CD14-positive monocyte (primary cell): Measurements from ENCODE around the gene GNS. TPM values are rescaled to one million over a fixed set of nuclear protein-coding genes. Genes with fewer than 3 reads are reported as not detected.

Experiments
- DNase-seq, 3 donors: peaks; one replicate each; pipeline ENCODE4 v3.0.0-alpha.2; 2011 to 2022
- H2AFZ ChIP-seq: 2 replicates; pipeline ENCODE4 v1.6.0; 2012; ENCODE audit warnings: mild to moderate bottlenecking, low read depth, low read length, inconsistent platforms; ENCODE audit not compliant: insufficient read depth, poor library complexity, severe bottlenecking
- H3K27ac ChIP-seq, 2 donors: 1 replicate in 1 of 2; 2 replicates in 1 of 2; pipeline ENCODE4 v1.5.1; 2012 to 2013; ENCODE audit warnings: low read length in 2 of 2, control low read depth in 1 of 2, inconsistent platforms in 1 of 2, low read depth in 1 of 2, mild to moderate bottlenecking in 1 of 2
- H3K27me3 ChIP-seq, 2 donors: one replicate each; pipeline versions ENCODE4 v1.6.0 to v1.6.1; 2011 to 2013; ENCODE audit warnings: low read length in 2 of 2; ENCODE audit not compliant: control insufficient read depth in 2 of 2, insufficient read depth in 2 of 2
- H3K36me3 ChIP-seq, 2 donors: replicated peaks in 1 of 2; 1 replicate in 1 of 2; 2 replicates in 1 of 2; pipeline versions ENCODE4 v1.5.1 to v1.6.1; 2012 to 2013; ENCODE audit warnings: low read length in 2 of 2, control low read depth in 1 of 2, inconsistent platforms in 1 of 2, mild to moderate bottlenecking in 1 of 2; ENCODE audit not compliant: insufficient read depth in 2 of 2, control insufficient read depth in 1 of 2
- H3K4me1 ChIP-seq, 2 donors: 1 replicate in 1 of 2; 2 replicates in 1 of 2; pipeline versions ENCODE4 v1.5.1 to v1.6.1; 2012 to 2013; ENCODE audit warnings: low read length in 2 of 2, control low read depth in 1 of 2, inconsistent platforms in 1 of 2, mild to moderate bottlenecking in 1 of 2, moderate library complexity in 1 of 2; ENCODE audit not compliant: insufficient read depth in 2 of 2, control insufficient read depth in 1 of 2
- H3K4me2 ChIP-seq: replicated peaks from 2 replicates; pipeline ENCODE3; 2012; ENCODE audit warnings: low read length, moderate library complexity, mild to moderate bottlenecking; ENCODE audit not compliant: poor library complexity, severe bottlenecking; ENCODE audit errors: extremely low read depth
- H3K4me3 ChIP-seq, 3 experiments: fragments of 200-600 bp in 1 of 3; sonication (generic) in 1 of 3; replicated peaks in 1 of 3; 1 replicate in 2 of 3; 2 replicates in 1 of 3; pipeline ENCODE4 v1.5.1; 2011 to 2013; ENCODE audit warnings: low read length in 3 of 3, mild to moderate bottlenecking in 3 of 3, control low read depth in 2 of 3, low read depth in 2 of 3, inconsistent platforms in 1 of 3, moderate library complexity in 1 of 3
- H3K79me2 ChIP-seq: 2 replicates; pipeline ENCODE4 v1.6.0; 2012; ENCODE audit warnings: mild to moderate bottlenecking, control low read depth, inconsistent platforms, low read length, moderate library complexity; ENCODE audit not compliant: insufficient read depth
- H3K9ac ChIP-seq: 2 replicates; pipeline ENCODE4 v1.6.0; 2017; ENCODE audit warnings: low read length, mild to moderate bottlenecking; ENCODE audit not compliant: insufficient read depth, poor library complexity, severe bottlenecking
- H3K9me3 ChIP-seq, 2 donors: replicated peaks in 1 of 2; 1 replicate in 1 of 2; 2 replicates in 1 of 2; pipeline versions ENCODE4 v1.5.1 to v1.6.1; 2012 to 2013; ENCODE audit warnings: low read length in 2 of 2, control low read depth in 1 of 2; ENCODE audit not compliant: control insufficient read depth in 1 of 2, insufficient read depth in 1 of 2
- H4K20me1 ChIP-seq: 2 replicates; pipeline ENCODE4 v1.6.0; 2012; ENCODE audit warnings: mild to moderate bottlenecking, low read length, control low read depth, moderate library complexity; ENCODE audit not compliant: insufficient read depth
- H3K27ac Mint-ChIP-seq, 7 donors: one replicate each; pipeline ENCODE4 v1.8.0; 2020; ENCODE audit warnings: mild to moderate bottlenecking in 7 of 7, mixed read lengths in 7 of 7, moderate library complexity in 6 of 7, inconsistent platforms in 2 of 7
- H3K27me3 Mint-ChIP-seq, 3 donors: one replicate each; pipeline ENCODE4 v1.8.0; 2021 to 2022; ENCODE audit warnings: low read depth in 3 of 3, mild to moderate bottlenecking in 3 of 3, mixed read lengths in 3 of 3, moderate library complexity in 3 of 3, inconsistent platforms in 1 of 3
- H3K36me3 Mint-ChIP-seq, 2 donors: one replicate each; pipeline ENCODE4 v1.8.0; 2020; ENCODE audit warnings: mixed read lengths in 2 of 2, inconsistent platforms in 1 of 2, mild to moderate bottlenecking in 1 of 2
- H3K4me1 Mint-ChIP-seq: one replicate; pipeline ENCODE4 v1.8.0; 2020; ENCODE audit warnings: mild to moderate bottlenecking, mixed read lengths
- H3K4me3 Mint-ChIP-seq, 2 donors: one replicate each; pipeline ENCODE4 v1.8.0; 2020; ENCODE audit warnings: mild to moderate bottlenecking in 2 of 2, mixed read lengths in 2 of 2, moderate library complexity in 1 of 2
- H3K9me3 Mint-ChIP-seq, 7 donors: one replicate each; pipeline ENCODE4 v1.8.0; 2020 to 2022; ENCODE audit warnings: mixed read lengths in 7 of 7, mild to moderate bottlenecking in 6 of 7, moderate library complexity in 6 of 7, inconsistent platforms in 2 of 7
- WGBS: methylation state at CpG from one replicate; pipeline ENCODE4 v1.1.5; 2013; ENCODE audit warnings: missing lambda C conversion rate; ENCODE audit not compliant: insufficient coverage; 5-methylcytosine and 5-hydroxymethylcytosine counted together
- intact Hi-C, 2 donors: fragments of 100-400 bp; cut with micrococcal nuclease; formaldehyde crosslinking; loops; one replicate each; pipeline versions ENCODE4 v1.15.0 to v1.15.1; 2023
- polyA plus RNA-seq, 3 donors: library from polyadenylated mRNA; depleted of rRNA in 1 of 3; unstranded in 2 of 3; stranded (reverse) in 1 of 3; fragments of 300-500 nt in 2 of 3; fragments of >200 nt in 1 of 3; fragmentation: Illumina TruSeq in 2 of 3; gene quantifications; 1 replicate in 2 of 3; 2 replicates in 1 of 3; pipeline ENCODE4 v1.2.3, GENCODE V29; 2012 to 2021
- TF ChIP-seq, protein P1 (sequence below): fragments of 200-600 bp; IDR thresholded peaks from one replicate; pipeline ENCODE4 v1.8.0; 2022; ENCODE audit warnings: antibody characterized with exemption, mild to moderate bottlenecking

Gene GNS
- polyA plus RNA-seq, 3 donors = 103 to 274 (median 203) TPM

DNA sequence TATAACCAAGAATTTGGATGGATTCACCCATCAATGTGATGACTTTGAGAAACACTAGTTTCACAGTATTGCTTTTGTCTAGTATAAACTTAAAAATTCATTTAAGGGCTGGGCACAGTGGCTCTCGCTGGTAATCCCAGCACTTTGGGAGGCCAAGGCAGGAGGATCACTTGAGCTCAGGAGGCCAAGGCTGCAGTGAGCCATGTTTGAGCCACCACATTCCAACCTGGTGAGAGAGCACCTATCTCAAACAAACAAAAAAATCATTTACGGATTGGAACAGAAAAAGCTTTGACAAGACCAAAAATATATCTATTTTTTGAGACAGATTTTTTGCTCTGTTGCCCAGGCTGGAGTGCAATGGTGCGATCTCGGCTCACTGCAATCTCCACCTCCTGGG lies 27.5 kb downstream of the GNS start:
- Histone ChIP-seq H3K9me3 (no peaks in the 10 kb centered on the region), H3K79me2 (peaks cover 3% of the 10 kb centered on the region), H3K4me2 (no peak overlapping the region), H2AFZ (no peak overlapping the region), H3K4me3 (no peak overlapping the region), H3K36me3 (peaks cover 67 to 79% of the 10 kb centered on the region in 2 donors), H3K9ac (no peak overlapping the region), H3K27me3 (no peaks in the 10 kb centered on the region), H4K20me1 (peaks cover 4% of the 10 kb centered on the region), H3K4me1 (peaks cover 21 to 22% of the 10 kb centered on the region in 2 donors), H3K27ac (peak overlapping the region in 1 of 2 donors; percentile 73)
- Mint-ChIP-seq H3K4me3 (no peak overlapping the region), H3K27ac (peak overlapping the region in 3 of 7 donors; percentile 50 to 90 (median 56)), H3K36me3 (peaks cover 65 to 87% of the 10 kb centered on the region in 2 donors), H3K9me3 (no peaks in the 10 kb centered on the region), H3K4me1 (peaks cover 22% of the 10 kb centered on the region), H3K27me3 (peaks cover 0 to 2% (median 0%) of the 10 kb centered on the region in 3 donors)
- DNase-seq = no peak
- intact Hi-C loops = loop anchor here in 1 of 2 donors (2.0 to 10.0 kb wide), 2 partner anchors 15 to 53 kb away; no protein-coding TSS in a partner anchor
- WGBS = 100% methylated on average over 4 of the region's 4 CpGs
- TF ChIP-seq, protein P1, sequence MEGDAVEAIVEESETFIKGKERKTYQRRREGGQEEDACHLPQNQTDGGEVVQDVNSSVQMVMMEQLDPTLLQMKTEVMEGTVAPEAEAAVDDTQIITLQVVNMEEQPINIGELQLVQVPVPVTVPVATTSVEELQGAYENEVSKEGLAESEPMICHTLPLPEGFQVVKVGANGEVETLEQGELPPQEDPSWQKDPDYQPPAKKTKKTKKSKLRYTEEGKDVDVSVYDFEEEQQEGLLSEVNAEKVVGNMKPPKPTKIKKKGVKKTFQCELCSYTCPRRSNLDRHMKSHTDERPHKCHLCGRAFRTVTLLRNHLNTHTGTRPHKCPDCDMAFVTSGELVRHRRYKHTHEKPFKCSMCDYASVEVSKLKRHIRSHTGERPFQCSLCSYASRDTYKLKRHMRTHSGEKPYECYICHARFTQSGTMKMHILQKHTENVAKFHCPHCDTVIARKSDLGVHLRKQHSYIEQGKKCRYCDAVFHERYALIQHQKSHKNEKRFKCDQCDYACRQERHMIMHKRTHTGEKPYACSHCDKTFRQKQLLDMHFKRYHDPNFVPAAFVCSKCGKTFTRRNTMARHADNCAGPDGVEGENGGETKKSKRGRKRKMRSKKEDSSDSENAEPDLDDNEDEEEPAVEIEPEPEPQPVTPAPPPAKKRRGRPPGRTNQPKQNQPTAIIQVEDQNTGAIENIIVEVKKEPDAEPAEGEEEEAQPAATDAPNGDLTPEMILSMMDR = no peak

DNA sequence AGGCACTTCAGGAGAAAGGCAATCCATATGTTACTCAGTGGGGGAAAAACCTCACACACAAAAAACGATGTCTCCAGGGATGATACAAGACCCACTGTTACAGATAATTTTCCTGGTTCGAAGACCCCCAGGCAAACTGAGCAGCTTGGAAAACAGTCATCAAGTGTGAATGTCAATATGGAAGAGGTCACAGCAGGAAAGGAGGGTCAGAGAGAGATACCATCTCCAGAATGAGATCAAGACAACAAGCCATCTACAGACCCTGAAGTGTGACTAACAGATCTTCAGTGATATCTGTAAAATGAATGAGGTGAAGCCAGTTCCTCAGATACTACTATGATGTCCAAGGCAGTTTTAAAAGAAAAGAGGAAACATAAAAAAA lies 28.6 kb downstream of the GNS start:
- H3K36me3 ChIP-seq = peaks cover 64 to 78% of the 10 kb centered on the region in 2 donors
- H3K79me2 ChIP-seq = peaks cover 3% of the 10 kb centered on the region
- TF ChIP-seq, protein P1 = no peak
- peak overlapping the region in 1 of 3 experiments; percentile 30 for H3K4me3 ChIP-seq
- Mint-ChIP-seq H3K9me3 (no peaks in the 10 kb centered on the region), H3K36me3 (peaks cover 61 to 86% of the 10 kb centered on the region in 2 donors), H3K4me1 (peaks cover 17% of the 10 kb centered on the region), H3K27ac (peak overlapping the region; percentile 83 to 90 (median 88)), H3K27me3 (peaks cover 0 to 3% (median 0%) of the 10 kb centered on the region in 3 donors), H3K4me3 (no peak overlapping the region)
- no peak overlapping the region for H2AFZ ChIP-seq
- peak overlapping the region; percentile 4 to 73 for H3K27ac ChIP-seq
- peaks cover 4% of the 10 kb centered on the region for H4K20me1 ChIP-seq
- peaks cover 21 to 22% of the 10 kb centered on the region in 2 donors for H3K4me1 ChIP-seq
- peak in 1 of 3 donors; percentile 54 for DNase-seq
- peak overlapping the region; percentile 6 for H3K4me2 ChIP-seq
- H3K9ac ChIP-seq = no peak overlapping the region
- intact Hi-C loops = loop anchor here in 1 of 2 donors (2.0 to 10.0 kb wide), 2 partner anchors 16 to 54 kb away; no protein-coding TSS in a partner anchor
- H3K27me3 ChIP-seq = no peaks in the 10 kb centered on the region
- WGBS = no CpG with 5 or more reads among the region's 2 CpGs
- no peaks in the 10 kb centered on the region for H3K9me3 ChIP-seq
